GM19324 (cell line): Measurements from ENCODE around the gene ACTN4.

Experiments
- ATAC-seq: cut with Tn5 transposase; IDR thresholded peaks from one replicate; pipeline ENCODE4 v1.9.1; 2021; ENCODE audit warnings: mild to moderate bottlenecking, moderate library complexity; ENCODE audit not compliant: unreplicated experiment, low FRiP score

The ACTN4 gene

GRCh38 chr19:38721496-38721895 is 74.0 kb downstream of the ACTN4 start:
- no peak for ATAC-seq

- no peak for ATAC-seq
Observed at GRCh38 chr19:38721979-38722773, 74.7 kb downstream of the ACTN4 start.

- no peak for ATAC-seq
Observed at GRCh38 chr19:38722947-38723605, 75.6 kb downstream of the ACTN4 start.

- no peak for ATAC-seq
Observed at GRCh38 chr19:38723606-38723965, 76.1 kb downstream of the ACTN4 start.

- no peak for ATAC-seq
Observed at GRCh38 chr19:38723990-38724854, 76.8 kb downstream of the ACTN4 start.

- ATAC-seq = no peak
Observed at GRCh38 chr19:38725469-38726283, 78.2 kb downstream of the ACTN4 start.

- ATAC-seq = no peak
Observed at GRCh38 chr19:38726284-38726673, 78.8 kb downstream of the ACTN4 start.

- ATAC-seq = no peak
Observed at GRCh38 chr19:38726761-38727301, 79.4 kb downstream of the ACTN4 start.

GRCh38 chr19:38727306-38727867 is 79.9 kb downstream of the ACTN4 start:
- ATAC-seq = no peak

- no peak for ATAC-seq
Observed at GRCh38 chr19:38727868-38728660, 80.6 kb downstream of the ACTN4 start.

GRCh38 chr19:38728752-38729541 is 81.5 kb downstream of the ACTN4 start:
- ATAC-seq = no peak

GRCh38 chr19:38729653-38730469 is 82.4 kb downstream of the ACTN4 start:
- ATAC-seq = no peak

GRCh38 chr19:38730470-38730730 is 83.0 kb downstream of the ACTN4 start:
- no peak for ATAC-seq

- ATAC-seq = no peak
Observed at GRCh38 chr19:38730731-38731589, 83.5 kb downstream of the ACTN4 start.

GRCh38 chr19:38731654-38732301 is 84.3 kb downstream of the ACTN4 start:
- no peak for ATAC-seq

- ATAC-seq = no peak
Observed at GRCh38 chr19:38733241-38733492, 85.7 kb downstream of the ACTN4 start.
